ENCODE measurements around the gene CD8B.
"Not testable (repeated sequence)": the region's sequence is repeated elsewhere in the genome, so short reads cannot be mapped to it uniquely, and the experiment has no call there.

CD8B gene

DNA sequence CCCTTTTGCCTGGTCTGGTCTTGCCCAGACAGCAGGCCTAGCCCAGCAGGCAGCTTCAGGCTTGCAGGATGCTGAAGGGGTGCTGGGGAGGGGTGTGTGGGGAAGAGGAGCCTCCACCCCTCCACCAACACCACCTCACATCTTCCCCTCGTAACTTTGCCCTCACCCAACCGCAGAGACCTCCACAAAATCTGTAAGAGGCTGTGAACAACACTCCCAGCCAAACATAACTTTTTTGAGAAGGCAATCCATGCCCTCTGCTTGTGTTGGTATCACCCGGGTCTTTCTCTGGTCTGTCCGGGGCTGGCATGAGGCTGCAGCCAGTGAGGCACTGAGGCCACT, 26.2 kb downstream of the CD8B start:
- not testable (repeated sequence) for DNase-seq

DNA sequence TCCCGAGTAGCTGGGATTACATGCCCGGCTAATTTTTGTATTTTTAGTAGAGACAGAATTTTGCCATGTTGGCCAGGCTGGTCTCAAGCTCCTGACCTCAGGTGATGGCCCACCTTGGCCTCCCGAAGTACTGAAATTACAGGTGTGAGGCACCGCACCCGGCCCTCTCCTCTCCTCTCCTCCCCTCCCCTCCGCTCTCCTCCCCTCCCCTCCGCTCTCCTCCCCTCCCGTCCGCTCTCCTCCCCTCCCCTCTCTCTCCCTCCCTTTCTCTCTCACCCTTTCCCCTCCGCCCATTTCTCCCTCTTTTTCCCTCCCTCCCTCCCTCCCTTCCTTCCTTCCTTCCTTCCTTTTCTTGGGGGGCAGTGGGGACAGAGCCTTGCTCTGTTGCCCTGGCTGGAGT, 28.4 kb downstream of the CD8B start:
- no peak for DNase-seq

DNA sequence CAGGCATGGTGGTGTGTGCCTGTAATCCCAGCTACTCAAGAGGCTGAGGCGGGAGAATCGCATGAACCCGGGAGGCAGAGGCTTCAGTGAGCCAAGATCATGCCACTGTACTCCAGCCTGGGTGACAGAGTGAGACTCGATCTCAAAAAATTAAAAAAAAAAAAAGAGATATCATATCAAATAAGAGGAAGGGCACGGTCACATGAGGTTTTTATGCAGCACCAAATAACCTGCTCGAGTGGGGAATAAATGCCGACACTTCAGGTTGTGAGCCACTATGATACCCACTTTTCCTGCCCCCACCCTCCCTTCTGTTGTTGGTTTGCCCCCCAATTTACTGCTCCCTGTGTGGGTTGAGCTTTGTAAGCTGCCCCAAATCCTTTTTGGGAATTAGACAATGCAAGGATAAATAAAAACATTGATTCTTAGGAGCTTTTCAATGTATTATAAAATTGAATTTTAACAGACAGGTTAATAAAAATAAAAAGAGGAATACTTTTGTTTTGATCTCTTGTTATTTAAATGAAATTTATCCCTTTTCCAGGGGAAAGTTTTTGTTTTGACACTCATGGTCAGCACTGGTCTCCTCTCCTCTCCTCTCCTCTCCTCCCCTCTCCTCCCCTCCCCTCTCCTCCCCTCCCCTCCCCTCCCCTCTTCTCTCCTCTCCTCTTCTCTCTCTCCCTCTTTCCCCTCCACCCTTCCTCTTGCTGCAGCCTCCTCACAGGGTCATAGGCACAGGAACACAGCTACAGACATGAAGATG, 29.2 kb downstream of the CD8B start:
- no peak for DNase-seq

DNA sequence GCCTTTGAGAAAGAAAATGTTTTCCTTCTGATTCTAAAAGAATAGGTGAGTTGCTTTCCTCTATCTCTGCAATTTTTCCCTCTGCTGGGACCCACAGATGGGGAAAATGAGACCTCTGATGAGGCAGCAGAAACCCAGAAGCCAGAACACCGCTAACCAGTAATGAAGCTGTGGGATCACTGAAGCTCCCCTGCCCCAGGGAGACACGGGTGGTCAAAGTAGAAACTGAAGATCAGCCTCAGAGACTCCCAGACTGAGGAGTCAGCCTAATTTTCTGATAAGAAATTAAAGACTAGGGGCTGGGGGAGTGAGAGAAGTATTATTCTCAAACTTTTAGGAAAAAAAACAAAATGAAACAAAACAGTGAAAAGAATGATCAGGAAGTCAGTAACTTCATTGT, 30.1 kb downstream of the CD8B start:
- DNase-seq, result no peak

DNA sequence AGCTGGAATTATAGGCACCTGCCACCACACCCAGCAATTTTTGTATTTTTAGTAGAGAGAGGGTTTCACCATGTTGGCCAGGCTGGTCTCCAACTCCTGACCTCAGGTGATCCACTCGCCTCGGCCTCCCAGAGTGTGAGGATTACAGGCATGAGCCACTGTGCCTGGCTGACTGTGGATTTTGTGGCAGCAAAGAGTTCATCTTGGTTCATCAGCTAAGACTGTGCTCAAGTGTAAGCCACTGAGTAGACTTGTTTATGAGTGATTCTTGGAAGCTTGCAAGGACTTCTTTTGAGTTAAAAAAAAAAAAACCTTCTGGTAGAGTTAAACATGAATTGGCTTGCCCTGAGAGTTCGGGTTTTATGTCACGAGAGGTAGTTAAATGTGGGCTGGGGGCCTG, 34.7 kb downstream of the CD8B start:
- no peak for DNase-seq

DNA sequence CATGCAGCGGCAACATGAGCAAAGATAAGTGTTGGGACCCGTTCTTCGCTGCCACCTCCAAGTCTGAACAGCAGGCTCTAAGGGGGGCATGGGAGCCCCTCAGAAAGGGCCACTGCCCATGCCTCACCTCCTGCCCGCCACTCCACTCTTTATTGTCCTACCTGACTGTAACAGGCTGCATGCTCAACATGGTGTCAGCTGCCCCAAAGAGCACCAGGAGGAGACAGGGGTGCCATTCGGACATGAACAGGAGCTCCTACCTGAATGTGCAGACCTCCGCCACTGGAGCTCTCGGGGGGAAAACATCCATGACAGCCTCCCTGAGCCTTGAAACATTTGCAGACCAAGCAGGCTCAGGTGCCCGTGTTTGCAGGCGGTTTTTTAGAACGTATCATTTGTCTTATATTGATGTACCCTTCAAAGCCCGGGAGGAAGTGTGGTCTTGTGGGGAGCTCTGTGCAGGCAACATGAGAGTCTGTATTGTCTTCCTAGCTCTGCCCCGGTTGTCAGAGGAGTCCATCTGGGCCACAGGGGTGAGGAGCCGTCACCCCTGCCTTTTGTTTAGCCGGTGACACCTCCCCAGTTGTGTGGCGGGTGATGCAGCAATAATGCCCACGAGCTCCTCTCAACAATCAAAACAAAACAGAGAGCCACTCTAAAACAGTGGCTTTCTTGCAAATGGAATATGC, 35.8 kb downstream of the CD8B start:
- no peak for DNase-seq

DNA sequence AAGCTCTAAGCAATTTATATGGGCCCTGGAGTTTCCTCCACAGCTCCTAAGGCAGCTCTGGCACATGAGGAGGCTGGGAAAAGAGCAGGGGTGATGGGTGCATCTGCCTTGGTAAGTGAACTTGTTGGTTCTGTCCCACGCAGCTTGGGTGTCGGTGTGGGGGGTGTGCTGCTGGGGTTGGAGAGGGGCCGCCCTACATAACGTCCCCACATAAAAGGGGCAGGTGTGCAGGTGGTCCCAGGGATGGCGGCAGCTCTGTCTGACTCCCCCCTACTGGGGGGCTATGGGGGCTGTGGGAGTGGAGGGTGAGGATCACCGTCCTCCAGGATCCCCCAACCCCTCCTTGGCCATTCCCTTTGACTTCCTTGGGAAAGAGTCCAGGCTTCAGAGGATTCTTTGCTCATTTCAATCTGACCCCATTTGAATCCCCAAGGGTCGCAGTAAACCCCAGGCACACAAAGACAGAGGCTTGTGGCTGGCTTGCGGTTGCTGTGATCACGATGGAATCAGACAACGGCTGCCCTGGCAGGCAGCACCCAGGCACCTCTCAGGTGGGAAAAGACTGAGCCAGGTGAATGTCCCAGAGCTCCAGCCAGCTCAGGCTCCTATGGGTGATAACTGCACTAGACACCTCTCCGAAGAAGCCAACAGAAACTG, 36.5 kb downstream of the CD8B start:
- DNase-seq, result no peak

DNA sequence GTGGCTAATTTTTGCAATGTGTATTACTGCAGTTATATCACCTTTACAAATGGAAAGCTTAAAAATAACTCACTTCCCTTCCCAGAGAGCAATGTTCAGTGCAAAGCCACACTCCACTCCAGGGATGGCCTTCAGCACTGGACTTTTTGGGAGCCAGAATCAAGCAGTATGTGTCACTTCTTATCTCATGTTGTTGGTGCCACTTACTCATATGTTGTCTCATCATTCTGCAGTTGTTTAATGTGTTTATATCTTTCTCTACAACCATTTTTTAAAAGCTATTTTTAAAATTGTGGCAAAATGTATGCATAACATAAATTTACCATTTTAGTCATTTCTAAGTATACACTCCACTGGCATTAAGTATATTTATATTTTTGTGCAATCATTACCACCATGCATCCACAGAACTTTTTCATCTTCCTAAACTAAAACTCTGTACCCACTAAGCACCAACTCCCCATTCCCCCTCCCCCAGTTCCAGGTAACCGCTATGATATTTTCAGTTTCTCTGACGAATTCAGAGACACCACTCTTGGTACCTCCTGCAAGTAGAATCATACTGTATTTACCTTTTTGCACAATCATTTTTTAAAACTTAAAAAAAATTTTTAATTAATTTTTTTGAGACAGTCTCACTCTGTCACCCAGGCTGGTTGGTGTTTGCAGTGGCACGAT, 38.9 kb downstream of the CD8B start:
- no peak for DNase-seq

DNA sequence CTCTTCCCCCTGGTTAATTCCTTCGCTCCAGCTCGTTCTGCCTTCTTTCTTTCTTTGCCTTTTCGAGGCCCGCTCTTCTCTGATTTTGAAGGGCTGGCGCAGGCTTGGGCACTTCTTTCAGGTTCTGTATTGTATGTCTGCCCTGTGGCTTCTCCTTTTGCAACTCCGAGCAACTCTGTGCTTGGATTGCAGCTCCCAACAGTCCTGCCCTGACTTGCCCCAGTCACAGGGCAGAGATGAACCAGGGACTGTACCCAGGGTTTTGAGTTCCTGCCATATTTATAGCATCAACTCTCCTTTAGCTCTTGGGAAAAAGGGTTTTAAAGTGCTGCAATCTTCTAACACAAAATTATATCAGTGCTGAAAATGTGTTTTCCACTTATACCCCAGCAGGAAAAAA, 39.8 kb downstream of the CD8B start:
- no peak for DNase-seq

DNA sequence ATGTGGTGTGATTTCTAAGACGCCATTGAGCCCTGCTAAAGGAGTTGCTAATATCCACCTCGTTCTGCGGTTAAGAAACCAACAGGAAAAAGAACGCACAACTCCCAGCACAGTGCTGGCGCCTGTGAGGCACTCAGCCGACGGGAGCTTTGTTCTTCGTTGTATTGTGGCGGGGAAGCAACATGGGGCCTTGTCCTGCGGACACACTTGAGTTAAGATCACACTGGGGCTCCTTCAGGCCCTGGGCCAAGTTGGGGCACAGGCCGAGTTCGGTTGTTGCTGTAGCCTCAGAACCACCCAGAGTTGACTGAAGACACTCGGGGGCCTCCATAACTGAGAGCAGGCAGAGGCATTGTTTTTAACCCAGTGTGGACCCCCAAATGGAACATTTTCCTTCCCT, 40.4 kb downstream of the CD8B start:
- no peak for DNase-seq

DNA sequence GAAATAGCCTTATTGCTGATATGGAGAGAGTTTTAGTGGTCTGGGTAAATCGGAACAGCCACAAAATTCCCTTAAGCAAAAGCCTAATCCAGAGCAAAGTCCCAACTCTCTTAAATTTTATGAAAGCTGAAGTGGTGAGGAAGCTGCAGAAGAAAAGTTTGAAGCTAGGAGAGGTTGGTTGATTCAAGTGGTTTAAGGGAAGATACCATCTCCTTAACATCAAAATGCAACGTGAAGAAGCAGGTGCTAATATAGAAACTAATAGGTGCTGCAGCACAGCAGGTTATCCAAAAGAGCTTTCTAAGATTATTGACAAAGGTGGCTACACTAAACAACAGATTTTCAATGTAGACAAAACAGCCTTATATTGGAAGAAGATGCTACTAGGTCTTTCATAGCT, 42.7 kb downstream of the CD8B start:
- no peak for DNase-seq

DNA sequence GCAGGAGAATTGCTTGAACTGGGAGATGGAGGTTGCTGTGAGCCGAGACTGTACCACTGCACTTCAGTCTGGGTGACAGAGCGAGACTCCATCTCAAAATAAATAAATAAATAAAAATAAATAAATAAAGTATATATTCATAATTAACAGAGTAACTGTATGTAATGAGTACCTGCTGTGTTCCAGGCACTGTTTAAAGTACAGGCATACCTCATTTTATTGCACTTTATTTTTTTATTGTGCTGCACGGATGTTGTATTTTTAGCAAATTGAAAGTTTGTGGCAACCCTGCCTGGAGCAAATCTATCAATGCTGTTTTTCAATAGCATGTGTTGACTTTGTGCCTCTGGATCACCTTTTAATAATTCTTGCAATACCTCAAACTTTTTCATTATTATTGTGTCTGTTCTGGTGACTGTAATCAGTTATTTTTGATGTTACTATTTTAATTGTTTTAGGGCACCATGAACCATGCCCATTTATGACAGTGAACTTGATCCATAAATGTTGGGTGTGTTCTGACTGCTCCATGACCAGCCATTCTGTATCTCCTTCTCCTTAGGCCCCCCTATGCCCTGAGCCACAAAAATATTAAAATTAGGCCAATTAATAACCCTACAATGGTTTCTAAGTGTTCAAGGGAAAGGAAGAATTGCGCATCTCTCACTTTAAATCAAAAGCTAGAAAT, 43.4 kb downstream of the CD8B start:
- DNase-seq, result no peak

DNA sequence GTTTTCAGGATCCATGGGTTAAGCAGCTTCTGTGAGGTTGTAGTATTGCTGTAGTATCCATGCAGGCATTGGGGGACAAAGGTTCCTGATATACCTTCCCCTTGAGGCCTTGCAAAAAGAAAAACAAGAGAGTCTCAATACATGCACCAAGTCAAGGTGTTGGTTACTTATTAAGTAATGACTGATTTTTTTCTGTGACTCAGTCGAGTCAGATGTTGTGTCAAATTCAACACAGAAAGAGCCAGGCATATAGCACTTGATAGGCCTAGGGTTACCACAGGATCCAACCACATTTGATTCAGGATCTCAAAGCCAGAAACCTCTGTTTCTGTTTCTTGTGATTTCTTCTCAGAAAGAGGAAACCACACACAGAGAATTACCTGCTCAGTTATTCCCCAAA, 46.1 kb downstream of the CD8B start:
- no peak for DNase-seq

DNA sequence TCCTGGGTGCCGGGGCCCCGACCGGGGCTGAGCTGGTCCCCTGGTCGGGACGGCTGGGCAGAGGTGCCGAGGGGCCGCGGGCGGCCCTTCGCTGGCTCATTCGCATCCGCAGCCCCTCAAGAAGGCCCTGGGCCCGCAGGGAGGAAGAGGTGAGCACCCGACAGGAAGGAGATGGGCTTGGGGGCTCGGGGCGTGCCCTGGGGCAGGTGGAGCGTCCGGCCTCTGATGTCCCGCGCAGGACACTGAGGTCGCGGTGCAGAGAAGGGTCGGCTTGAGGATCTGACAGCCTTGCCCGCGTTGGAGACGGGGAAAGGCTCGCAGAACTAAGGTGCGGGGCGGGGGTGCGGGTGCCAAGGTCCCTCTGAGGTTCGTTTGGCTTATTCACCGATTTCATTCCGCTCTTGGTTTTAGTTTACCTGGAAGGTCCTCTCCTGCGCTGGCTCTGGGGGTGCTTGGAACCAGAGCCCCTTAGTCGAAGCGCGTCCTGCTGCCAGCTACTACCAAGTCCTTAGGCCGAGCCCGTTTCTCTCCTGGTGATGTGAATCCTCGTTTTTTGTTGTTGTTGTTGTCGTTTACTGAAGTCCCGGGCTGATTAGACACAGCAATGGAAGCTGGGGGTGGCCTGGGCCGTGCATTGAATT, 52.1 kb downstream of the CD8B start:
- no peak for DNase-seq

DNA sequence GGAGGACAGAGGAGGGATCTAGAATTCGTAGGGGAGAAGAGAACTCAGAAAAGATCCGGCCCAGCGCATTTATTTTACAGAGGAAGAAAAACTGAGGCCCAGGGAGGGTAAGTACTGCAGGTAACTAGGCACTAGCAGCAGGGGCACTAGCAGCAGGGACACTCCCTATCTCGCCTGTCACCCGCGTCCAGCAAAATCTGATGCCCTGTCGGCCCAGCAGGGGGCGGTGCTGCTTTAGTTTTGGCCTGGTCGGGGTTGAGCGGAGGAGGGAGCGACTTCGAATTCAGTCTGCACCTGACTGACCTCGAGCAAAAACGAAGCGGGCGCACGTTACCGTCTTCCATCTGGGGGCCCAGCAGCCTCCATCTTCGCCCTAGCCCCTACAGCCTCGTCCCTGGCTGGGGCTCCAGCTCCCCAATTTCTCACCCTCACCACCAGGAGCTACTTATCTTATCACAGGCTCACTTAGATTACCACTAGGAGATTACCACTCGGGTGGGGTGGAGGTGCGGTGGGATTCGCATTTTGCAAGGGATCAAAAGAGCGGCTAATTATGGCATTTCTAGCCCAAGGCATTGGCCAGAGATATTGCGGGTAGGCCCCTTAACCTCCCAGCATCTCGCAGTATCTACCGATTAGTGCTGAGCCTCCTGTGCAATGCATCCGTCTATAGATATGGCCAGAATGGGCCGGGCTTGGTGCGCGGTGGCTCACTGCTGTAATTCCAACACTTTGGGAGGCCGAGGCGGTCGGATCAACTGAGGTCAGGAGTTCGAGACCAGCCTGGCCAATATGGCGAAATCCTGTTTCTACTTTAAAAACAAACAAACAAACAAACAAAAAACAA, 53.1 kb downstream of the CD8B start:
- peak; percentile 16 for DNase-seq

DNA sequence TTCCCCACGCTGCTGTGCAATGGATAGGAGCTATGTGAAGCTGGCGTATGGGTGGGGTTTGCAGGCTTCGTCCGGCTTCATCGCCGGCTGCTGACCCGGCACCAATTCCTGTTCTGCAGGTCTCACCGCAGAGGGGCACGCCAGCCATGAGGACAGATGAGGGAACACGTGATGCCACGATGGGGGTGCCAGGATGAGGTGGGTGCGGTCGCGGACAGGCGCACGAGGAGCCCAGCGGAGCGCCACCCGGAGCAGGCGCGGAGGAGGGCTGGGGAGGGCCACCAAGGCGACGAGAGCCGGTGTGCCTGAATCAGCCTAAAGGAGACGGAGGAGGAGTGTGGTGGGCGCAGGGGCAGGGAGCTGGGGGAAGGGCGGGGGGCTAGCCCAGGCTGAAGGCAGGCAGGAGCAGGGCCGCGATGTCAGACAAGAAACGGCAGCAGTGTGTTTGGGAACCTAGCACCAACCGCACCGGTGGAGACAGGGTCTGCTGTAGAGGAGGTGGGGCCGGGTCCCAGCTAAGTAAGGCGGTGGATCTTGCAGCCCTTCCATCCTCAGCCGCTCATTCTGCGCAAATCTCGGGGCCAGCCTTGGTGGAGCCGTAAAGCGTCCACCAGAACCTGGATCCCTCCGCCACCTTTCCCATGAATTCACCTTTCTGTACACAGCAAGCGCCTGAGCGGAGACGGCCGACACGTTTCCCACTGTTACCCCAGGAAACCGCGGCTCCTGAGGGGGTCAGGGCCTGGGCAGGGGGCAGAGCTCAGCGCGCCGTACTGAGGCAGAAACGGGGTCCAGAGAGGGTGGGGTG, 54.0 kb downstream of the CD8B start:
- DNase-seq, result no peak

DNA sequence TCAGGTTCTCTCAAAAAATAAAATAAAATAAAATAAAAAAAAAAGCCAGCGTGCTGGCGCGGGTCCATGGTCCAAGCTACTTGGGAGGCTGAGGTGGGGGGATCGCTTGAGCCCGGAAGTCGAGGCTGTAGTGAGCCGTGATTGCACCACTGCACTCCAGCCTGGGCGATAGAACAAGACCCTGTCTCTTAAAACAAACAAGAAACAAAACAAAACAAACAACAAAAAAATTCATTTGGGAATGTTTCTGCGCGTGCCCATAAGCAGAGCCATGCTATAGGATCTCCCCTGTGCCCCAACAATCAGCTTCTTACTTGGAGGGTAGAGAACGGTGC, 54.6 kb downstream of the CD8B start:
- no peak for DNase-seq

DNA sequence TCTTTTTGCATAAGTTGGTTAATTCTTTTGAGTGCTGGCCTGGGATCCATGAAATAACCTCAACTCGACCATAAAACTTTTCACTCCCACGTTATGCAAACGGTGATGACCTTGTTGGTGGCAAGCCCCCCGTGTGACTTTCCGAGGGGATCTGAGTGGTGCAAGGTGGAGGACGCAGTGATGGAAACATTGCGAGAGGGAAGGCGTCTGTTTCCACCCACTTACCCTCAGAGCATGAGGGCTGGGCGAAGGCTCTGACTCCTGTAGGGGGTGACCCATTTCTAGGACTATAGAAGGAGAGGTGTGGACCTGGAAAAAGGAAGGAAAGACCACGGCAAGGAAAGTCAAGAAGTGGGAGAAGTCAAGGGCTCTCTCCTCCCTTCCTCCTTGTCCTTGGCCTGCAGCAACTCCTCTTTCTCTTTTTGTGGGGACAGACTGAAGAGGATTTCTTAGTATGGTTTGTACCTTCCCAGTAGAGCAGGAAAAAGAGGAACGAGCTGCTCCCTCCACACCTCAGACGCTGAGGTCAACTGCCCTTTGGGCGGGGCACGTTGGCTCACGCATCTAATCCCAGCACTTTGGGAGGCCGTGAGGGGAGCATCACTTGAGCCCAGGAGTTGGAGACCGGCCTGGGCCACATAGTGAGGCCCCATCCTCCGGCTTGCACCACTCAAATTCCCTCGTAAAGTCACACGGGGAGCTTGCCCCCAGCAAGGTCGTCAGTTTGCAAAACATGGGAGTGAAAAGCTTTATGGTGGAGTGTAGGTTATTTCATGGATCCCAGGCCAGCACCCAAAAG, 55.4 kb downstream of the CD8B start:
- no peak for DNase-seq

DNA sequence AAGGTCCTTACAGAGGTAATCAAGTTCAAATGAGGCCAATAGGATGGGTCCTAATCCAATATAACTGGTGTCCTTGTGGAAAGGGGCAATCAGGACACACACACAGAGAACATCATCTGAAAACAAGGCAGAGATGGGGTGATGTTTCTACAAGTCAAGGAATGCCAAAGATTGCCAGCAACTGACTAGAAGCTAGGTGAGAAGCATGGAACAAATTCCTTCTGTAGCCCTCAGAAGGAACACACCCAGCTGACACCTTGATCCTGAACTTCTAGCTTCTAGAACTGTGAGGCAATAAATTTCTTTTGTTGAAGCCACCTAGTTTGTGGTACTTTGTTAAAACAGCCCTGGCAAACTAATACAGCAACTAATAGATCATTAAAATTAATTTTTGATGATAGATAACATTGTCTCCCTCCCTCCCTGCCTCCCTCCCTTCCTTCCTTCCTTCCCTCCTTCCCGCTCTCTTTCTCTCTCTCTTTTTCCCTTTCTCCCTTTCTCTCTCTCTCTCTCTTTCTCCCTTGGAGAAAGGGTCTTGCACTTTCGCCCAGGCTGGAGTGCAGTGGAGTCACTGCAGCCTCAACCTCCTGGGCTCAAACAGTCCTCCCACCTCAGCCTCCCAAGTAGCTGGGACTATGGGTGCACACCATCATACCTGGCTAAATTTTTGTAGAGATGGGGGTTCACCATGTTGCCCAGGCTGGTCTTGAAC, 60.7 kb downstream of the CD8B start:
- no peak for DNase-seq

Measured in NCI-H446 treated with DMSO at 0.1 percent for 48 hours (cell line).